ENCODE data around the gene ZNF410. TPM values are rescaled to one million over a fixed set of nuclear protein-coding genes. Genes with fewer than 3 reads are reported as not detected.

The ZNF410 gene
- total RNA-seq, 3 donors from 2014 or later: 47.8 to 71.1 (median 59.0) TPM

- Histone ChIP-seq H3K9me3 (no peaks in the 10 kb centered on the region), H3K4me3 (no peak overlapping the region), H3K4me1 (peaks cover 0 to 3% of the 10 kb centered on the region in 2 donors), H3K36me3 (no peaks in the 10 kb centered on the region), H3K27ac (no peak overlapping the region), H3K27me3 (no peaks in the 10 kb centered on the region)
- no peak for DNase-seq (ENCODE audit: low spot score in 2 of 2)
- intact Hi-C loops (cut with DNase I; ENCODE audit: low total_unique reads): no loop called here
- TF ChIP-seq, protein P1, sequence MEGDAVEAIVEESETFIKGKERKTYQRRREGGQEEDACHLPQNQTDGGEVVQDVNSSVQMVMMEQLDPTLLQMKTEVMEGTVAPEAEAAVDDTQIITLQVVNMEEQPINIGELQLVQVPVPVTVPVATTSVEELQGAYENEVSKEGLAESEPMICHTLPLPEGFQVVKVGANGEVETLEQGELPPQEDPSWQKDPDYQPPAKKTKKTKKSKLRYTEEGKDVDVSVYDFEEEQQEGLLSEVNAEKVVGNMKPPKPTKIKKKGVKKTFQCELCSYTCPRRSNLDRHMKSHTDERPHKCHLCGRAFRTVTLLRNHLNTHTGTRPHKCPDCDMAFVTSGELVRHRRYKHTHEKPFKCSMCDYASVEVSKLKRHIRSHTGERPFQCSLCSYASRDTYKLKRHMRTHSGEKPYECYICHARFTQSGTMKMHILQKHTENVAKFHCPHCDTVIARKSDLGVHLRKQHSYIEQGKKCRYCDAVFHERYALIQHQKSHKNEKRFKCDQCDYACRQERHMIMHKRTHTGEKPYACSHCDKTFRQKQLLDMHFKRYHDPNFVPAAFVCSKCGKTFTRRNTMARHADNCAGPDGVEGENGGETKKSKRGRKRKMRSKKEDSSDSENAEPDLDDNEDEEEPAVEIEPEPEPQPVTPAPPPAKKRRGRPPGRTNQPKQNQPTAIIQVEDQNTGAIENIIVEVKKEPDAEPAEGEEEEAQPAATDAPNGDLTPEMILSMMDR (IDR thresholded peaks at IDR 0.05): no peak
- TF ChIP-seq POLR2AphosphoS5 (IDR thresholded peaks at IDR 0.05): no peak
- TF ChIP-seq POLR2A (IDR thresholded peaks at IDR 0.05): no peak
Observed at GRCh38 chr14:73846947-73847346, 39.7 kb upstream of the ZNF410 start.

DNA sequence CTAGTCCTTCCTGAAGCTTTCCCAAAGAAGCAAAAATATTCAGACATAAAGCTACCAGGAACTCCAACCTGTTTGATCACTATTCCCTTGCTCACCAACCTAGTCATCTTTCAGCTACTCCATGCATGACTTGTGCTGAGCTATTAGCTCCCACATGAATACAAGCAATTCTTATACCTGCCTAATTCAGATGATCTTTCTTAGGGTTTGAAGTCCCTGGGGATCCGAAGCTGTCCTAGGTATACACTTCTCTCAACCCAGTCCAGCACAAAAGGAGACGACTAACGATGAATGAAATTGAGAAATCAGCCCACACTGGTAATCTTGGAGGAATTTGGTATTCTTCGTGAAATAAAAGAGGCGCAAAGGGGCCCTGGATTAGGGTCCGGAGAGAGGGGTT, 35.7 kb upstream of the ZNF410 start:
- no peaks in the 10 kb centered on the region for H3K36me3 ChIP-seq
- H3K9me3 ChIP-seq: no peaks in the 10 kb centered on the region
- intact Hi-C loops (cut with DNase I; ENCODE audit: low total_unique reads): no loop called here
- H3K4me3 ChIP-seq: peak overlapping the region; percentile 60 to 80 (median 66)
- peaks cover 0 to 3% of the 10 kb centered on the region in 2 donors for H3K4me1 ChIP-seq
- H3K27ac ChIP-seq: peak overlapping the region; percentile 96 to 97
- DNase-seq (ENCODE audit: low spot score in 2 of 2): no peak
- no peaks in the 10 kb centered on the region for H3K27me3 ChIP-seq
- TF ChIP-seq, protein P1 (IDR thresholded peaks at IDR 0.05): no peak
- no peak for TF ChIP-seq POLR2A (IDR thresholded peaks at IDR 0.05)
- no peak for TF ChIP-seq POLR2AphosphoS5 (IDR thresholded peaks at IDR 0.05)

GRCh38 chr14:73851567-73852382, 34.9 kb upstream of the ZNF410 start, which contains the start of gene PTGR2:
TSS of gene PTGR2 (plus strand) at chr14:73851831. CDS start at chr14:73858863, 7,032 bp downstream.
- intact Hi-C loops (cut with DNase I; ENCODE audit: low total_unique reads): no loop called here
- no peaks in the 10 kb centered on the region for H3K9me3 ChIP-seq

GRCh38 chr14:73859145-73859544, 27.5 kb upstream of the ZNF410 start:
- DNase-seq (ENCODE audit: low spot score in 2 of 2): no peak
- Histone ChIP-seq H3K9me3 (no peaks in the 10 kb centered on the region), H3K36me3 (no peaks in the 10 kb centered on the region), H3K27me3 (no peaks in the 10 kb centered on the region), H3K4me3 (no peak overlapping the region), H3K27ac (no peak overlapping the region), H3K4me1 (no peaks in the 10 kb centered on the region)
- TF ChIP-seq POLR2AphosphoS5 (IDR thresholded peaks at IDR 0.05) (no peak), POLR2A (IDR thresholded peaks at IDR 0.05) (no peak)
- TF ChIP-seq, protein P1 (IDR thresholded peaks at IDR 0.05): no peak
- intact Hi-C loops (cut with DNase I; ENCODE audit: low total_unique reads): no loop called here

More at GRCh38 chr14:73851567-73852382, 34.9 kb upstream of the ZNF410 start, which contains the start of gene PTGR2:
- TF ChIP-seq, protein P1 (IDR thresholded peaks at IDR 0.05): peak; percentile 9 to 50 (median 18)
- TF ChIP-seq POLR2AphosphoS5 (IDR thresholded peaks at IDR 0.05) (peak; percentile 89 to 94 (median 92)), POLR2A (IDR thresholded peaks at IDR 0.05) (peak; percentile 90)
- Histone ChIP-seq H3K4me3 (peak within 1 kb of the TSS; percentile 60 to 80 (median 66)), H3K27ac (peak within 1 kb of the TSS; percentile 96 to 97), H3K4me1 (peaks cover 0 to 3% of the 10 kb centered on the region in 2 donors), H3K36me3 (no peaks in the 10 kb centered on the region), H3K27me3 (no peaks in the 10 kb centered on the region)
- DNase-seq (ENCODE audit: low spot score in 2 of 2): peak; percentile 94

GRCh38 chr14:73861073-73861472, 25.6 kb upstream of the ZNF410 start:
- no peak for TF ChIP-seq POLR2AphosphoS5 (IDR thresholded peaks at IDR 0.05)
- TF ChIP-seq, protein P1 (IDR thresholded peaks at IDR 0.05): no peak
- TF ChIP-seq POLR2A (IDR thresholded peaks at IDR 0.05): no peak
- DNase-seq (ENCODE audit: low spot score in 2 of 2): no peak
- intact Hi-C loops (cut with DNase I; ENCODE audit: low total_unique reads): no loop called here
- Histone ChIP-seq H3K27me3 (no peaks in the 10 kb centered on the region), H3K9me3 (no peaks in the 10 kb centered on the region), H3K4me1 (no peaks in the 10 kb centered on the region), H3K36me3 (no peaks in the 10 kb centered on the region), H3K27ac (no peak overlapping the region), H3K4me3 (no peak overlapping the region)

Data from breast epithelium (tissue), 4 donors.